A673 (cell line): ENCODE data around the gene KCNQ2.

Source experiments
- EZH2 ChIP-seq: fragments of 200-600 bp; sonication (generic); IDR thresholded peaks from 2 replicates; pipeline ENCODE4 v1.6.1; 2017; ENCODE audit warnings: borderline replicate concordance, low read depth, mild to moderate bottlenecking, mixed read lengths, antibody characterized with exemption, low read length; ENCODE audit not compliant: poor library complexity, severe bottlenecking
- TF ChIP-seq, protein P1 (sequence below): fragments of 300-800, 200-600 bp; sonication (generic); conservative IDR thresholded peaks from 2 replicates; pipeline ENCODE4 v1.5.1; 2017; ENCODE audit warnings: low read depth, mild to moderate bottlenecking, antibody characterized with exemption, low read length, moderate library complexity, mixed read lengths

DNA sequence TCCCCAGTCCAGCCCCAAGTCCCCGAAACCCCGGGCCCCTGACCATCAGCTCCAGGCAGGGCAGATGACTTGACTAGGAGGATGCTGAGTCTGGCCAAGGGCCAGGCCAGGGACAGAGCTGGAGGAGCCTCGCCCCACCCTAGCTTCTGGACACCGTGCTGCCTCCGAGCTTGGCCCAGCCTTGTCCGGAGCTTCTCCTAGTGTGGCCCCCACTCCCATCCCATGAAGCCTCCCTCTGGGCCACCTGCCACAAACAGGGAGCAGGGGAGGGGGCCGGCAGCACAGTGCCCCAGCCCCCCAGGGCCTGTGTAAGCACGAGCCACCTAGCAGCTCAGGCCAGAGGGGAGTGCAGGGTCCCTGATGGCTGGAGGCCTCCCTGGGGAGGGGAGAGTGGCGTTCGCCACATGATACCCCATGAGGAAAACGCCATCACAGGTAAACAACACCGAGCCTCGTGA lies 21.1 kb upstream of the KCNQ2 start:
- TF ChIP-seq, protein P1, sequence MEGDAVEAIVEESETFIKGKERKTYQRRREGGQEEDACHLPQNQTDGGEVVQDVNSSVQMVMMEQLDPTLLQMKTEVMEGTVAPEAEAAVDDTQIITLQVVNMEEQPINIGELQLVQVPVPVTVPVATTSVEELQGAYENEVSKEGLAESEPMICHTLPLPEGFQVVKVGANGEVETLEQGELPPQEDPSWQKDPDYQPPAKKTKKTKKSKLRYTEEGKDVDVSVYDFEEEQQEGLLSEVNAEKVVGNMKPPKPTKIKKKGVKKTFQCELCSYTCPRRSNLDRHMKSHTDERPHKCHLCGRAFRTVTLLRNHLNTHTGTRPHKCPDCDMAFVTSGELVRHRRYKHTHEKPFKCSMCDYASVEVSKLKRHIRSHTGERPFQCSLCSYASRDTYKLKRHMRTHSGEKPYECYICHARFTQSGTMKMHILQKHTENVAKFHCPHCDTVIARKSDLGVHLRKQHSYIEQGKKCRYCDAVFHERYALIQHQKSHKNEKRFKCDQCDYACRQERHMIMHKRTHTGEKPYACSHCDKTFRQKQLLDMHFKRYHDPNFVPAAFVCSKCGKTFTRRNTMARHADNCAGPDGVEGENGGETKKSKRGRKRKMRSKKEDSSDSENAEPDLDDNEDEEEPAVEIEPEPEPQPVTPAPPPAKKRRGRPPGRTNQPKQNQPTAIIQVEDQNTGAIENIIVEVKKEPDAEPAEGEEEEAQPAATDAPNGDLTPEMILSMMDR = no peak
- TF ChIP-seq EZH2 = no peak
